NOMO-1 treated with dmso at 0.1 percent for 144 hours (cell line): ENCODE results near the gene AK2.
"Not testable (repeated sequence)": the region's sequence is repeated elsewhere in the genome, so short reads cannot be mapped to it uniquely, and the experiment has no call there.

Source experiments
- DNase-seq: peaks from one replicate; lab custom pipeline; 2025; ENCODE audit not compliant: unreplicated experiment; lab: John Stamatoyannopoulos, UW

The AK2 gene

DNA sequence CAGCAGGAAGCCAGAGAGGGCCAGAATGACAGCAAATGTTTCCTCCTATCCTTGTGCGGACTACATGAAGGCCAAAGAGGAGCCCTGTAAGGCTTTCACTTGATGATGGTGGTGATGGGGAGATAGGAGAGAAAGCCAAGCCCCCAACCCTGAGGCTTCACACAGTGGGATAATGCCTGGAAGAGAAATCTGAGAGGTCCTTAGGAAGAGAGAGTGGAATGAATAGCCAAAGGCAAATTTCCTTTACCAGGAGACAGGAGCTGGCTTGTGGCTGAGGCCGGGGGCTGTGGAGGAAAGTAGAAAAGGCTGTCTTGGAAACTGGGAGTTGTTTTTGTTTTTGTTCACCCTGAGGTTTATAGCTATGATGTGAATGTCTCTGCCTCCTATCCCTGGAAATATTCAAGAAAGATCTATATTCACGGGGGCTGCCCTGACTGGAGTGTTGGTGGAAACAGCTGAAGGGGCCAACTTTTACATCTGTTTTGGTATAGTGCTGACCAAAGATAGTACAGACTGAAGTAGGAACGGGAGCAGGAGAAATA, 59.1 kb downstream of the AK2 start:
- no peak for DNase-seq

GRCh38 chr1:32975055-32975454, 61.6 kb downstream of the AK2 start:
- not testable (repeated sequence) for DNase-seq

GRCh38 chr1:32973458-32973857, 63.2 kb downstream of the AK2 start:
- not testable (repeated sequence) for DNase-seq

- DNase-seq: no peak
Observed at GRCh38 chr1:32972814-32973428, 63.8 kb downstream of the AK2 start.

GRCh38 chr1:32971576-32971975, 65.1 kb downstream of the AK2 start:
- no peak for DNase-seq

GRCh38 chr1:32971156-32971555, 65.5 kb downstream of the AK2 start:
- no peak for DNase-seq

- DNase-seq: no peak
Observed at GRCh38 chr1:32969566-32969965, 67.1 kb downstream of the AK2 start.

DNA sequence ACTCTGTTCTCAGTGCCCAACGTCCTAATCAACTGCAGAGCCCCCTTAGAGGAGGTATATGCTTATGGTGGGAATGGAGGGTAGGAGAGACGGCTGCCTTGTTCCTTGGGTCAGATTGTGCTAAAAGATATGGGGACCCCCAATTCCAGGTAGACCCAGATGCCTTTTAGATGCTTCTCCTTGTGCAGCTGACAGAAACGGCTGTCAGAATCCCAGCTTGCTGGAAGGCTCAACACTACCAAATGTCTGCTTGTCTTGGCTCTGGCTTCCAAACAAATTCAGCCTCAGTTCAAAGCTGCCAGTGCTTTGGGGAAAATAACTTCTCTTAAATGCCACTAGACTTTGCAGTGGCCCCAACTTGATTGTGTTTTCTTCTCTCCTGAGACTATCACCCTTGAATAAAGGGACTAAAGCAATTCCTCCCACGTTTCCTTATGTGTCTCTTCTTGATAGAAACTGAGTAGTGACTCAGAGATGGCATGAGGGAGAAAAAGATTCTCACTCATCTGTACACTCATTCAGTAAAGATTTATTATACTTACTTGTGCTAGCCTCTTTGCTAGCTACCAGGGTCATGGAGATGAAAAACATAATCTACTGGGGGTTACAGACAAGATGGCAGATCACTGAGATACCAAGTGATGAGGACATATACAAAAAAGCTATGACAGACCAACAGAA, 68.7 kb downstream of the AK2 start:
- DNase-seq: no peak

- no peak for DNase-seq
Observed at GRCh38 chr1:32966900-32967299, 69.8 kb downstream of the AK2 start.

- DNase-seq: no peak
Observed at GRCh38 chr1:32965251-32965747, 71.4 kb downstream of the AK2 start.

DNA sequence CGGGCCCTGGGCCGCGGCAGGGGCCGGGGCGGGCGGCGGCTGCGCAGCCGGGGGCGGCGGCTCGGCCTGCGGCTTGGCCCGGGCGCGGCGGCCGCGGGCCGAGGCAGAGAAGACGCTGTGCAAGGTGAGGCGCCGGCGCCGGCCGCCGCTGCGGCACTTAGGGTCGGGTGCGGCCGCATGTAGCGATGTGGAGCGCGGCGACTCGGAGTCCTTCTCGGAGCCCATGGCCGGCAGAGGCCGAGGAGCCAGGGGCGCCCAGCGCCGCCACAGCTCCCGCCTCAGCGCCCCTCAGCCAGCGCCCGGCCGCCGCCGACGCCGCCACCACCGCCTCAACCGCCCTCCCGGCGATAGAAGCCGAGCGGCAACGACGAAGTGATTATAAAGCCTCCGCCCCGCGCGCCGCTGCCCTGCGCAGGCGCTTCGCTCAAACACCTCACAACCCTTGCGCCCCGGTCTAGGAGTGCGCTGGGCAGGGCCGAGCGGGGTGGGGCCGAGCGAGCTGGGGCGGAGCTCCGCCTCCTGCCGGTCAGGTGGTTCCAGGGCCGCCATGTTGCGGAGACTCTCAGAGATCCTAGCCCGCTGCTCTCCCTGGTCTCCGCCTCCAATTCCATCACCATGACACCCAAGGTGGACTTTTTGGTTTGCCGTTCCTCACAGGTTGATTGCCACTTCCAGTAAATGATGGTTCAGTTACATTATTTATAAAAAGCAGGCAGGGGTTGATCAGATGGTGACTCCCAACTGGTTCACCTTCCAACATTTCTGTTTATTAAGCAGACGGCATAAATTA, 72.0 kb downstream of the AK2 start, which contains the start of gene RNF19B:
Gene RNF19B, minus strand, starts transcription at position 349 of the 790 bp plus-strand sequence. Its CDS starts 124 bp downstream, at position 225.
- DNase-seq: peak; percentile 93

DNA sequence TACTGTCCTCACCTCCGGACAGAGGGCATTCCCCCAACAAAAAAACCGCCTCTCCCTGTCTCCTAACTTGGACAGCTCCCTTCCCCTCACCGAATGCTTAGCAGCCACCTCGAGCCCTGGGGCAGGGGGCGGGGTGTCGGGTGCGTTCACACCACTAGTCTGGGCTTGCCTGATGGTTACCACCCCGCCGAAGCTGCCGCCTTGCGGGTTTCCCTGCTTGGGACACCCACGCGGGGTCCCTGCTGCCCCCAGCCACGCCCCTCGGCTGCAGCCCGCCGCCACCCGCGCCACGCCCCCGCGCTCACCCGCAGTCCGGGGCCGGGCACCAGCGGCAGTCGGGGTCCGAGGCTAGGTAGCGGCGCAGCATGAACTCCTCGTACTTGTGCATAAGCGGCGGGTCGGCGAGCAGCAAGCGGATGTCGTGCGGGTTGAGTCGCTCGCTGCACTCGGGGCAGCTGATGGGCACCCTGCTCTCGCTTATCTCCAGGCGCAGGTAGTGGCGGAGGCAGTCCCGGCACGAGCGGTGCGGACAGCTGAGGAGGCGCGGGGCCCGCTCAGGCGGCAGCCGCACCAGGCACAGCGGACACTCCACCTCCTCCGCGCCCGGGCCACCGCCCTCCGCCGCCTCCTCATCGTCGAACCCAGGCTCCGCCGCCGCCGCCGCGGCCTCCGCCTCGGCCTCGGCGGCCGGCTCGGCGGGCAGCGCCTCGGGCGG, 72.8 kb downstream of the AK2 start:
- DNase-seq: peak; percentile 64

GRCh38 chr1:32962248-32962896, 74.3 kb downstream of the AK2 start:
- DNase-seq: peak; percentile 25

DNA sequence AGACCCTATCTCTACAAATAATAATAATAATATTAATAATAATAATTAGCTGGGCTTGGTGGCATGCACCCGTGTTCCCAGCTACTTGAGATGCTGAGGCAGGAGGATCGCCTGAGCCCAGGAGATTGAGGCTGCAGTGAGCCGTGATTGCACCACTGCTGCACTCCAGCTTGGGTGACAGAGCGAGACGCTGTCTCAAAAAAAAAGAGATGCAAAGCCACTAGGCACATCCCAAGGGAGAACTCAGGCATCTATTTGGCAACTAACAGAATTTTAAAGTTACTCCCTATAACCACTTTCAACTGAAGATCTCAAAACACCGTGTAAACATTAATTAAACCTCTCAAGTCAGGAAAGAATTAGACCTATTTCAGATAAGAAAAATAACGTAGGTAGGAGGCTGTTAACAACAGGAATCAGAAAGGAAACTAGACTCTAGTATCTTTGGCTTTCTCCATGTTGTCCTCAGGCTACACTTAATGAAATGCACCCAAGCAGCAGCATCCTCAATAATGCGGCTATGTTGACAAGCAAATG, 75.8 kb downstream of the AK2 start:
- DNase-seq: no peak

GRCh38 chr1:32960342-32960741, 76.3 kb downstream of the AK2 start:
- no peak for DNase-seq

DNA sequence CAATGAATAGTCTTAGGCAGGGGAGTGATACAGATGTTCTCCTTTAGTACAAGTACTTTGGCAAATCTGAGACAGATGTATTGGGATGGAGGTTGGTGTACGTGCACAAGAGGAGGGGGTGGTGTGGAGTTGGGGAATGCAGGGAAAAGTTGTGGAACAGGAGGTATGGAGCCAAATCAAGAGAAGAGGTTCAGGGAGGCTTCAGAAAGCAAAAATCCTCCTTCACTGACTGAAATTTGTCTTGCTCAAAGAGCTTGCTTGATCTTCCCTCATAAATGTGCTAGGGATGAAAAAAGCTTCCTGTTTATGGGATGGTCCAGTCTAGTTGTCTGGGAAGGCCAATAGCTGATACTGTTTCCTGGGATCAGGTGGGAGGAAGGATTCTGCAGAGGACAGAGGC, 77.9 kb downstream of the AK2 start:
- DNase-seq: no peak
